Muscle of leg (tissue), 11 donors: ENCODE measurements around the gene ZFPM1. TPM values are rescaled to one million over a fixed set of nuclear protein-coding genes. Genes with fewer than 3 reads are reported as not detected.
A peak's percentile ranks its signal among the peaks of the same experiment; 100 is the strongest.

Source experiments
- DNase-seq: peaks from one replicate; pipeline ENCODE4 v3.0.0; 2013
- H3K27ac ChIP-seq: one replicate; pipeline ENCODE4 v1.5.1; 2013; ENCODE audit warnings: mild to moderate bottlenecking, low read length, control low read depth
- H3K27me3 ChIP-seq: one replicate; pipeline ENCODE4 v1.6.1; 2013; ENCODE audit warnings: low read length; ENCODE audit not compliant: control insufficient read depth, insufficient read depth
- H3K36me3 ChIP-seq: one replicate; pipeline ENCODE4 v1.6.1; 2013; ENCODE audit warnings: low read length; ENCODE audit not compliant: control insufficient read depth, insufficient read depth
- H3K4me1 ChIP-seq: one replicate; pipeline ENCODE4 v1.6.1; 2013; ENCODE audit warnings: low read length; ENCODE audit not compliant: control insufficient read depth, insufficient read depth
- H3K4me3 ChIP-seq: one replicate; pipeline ENCODE4 v1.5.1; 2013; ENCODE audit warnings: low read length, control low read depth
- H3K9me3 ChIP-seq: replicated peaks from 2 replicates; pipeline ENCODE4 v1.6.1; 2013; ENCODE audit warnings: low read depth, low read length; ENCODE audit not compliant: control insufficient read depth
- WGBS: methylation state at CpG from one replicate; pipeline ENCODE4 v1.1.5; 2013; ENCODE audit warnings: missing lambda C conversion rate; ENCODE audit not compliant: insufficient coverage; 5-methylcytosine and 5-hydroxymethylcytosine counted together
- polyA plus RNA-seq, 8 donors: library from polyadenylated mRNA; unstranded; fragments of 120-200 nt; gene quantifications; one replicate each; pipeline versions ENCODE4 v1.2.1 to v1.2.3, GENCODE V29; 2013; ENCODE audit warnings: inconsistent platforms in 1 of 8, low replicate concordance in 1 of 8; ENCODE audit not compliant: insufficient read length in 8 of 8, insufficient read depth in 1 of 8
- total RNA-seq: library from RNA; stranded (reverse); fragments of 120-200 nt; gene quantifications from one replicate; pipeline ENCODE4 v1.2.4, GENCODE V29; 2013

ZFPM1 gene
- total and polyA plus RNA-seq, 9 donors, result 0.89 to 3.3 (median 1.6) TPM

DNA sequence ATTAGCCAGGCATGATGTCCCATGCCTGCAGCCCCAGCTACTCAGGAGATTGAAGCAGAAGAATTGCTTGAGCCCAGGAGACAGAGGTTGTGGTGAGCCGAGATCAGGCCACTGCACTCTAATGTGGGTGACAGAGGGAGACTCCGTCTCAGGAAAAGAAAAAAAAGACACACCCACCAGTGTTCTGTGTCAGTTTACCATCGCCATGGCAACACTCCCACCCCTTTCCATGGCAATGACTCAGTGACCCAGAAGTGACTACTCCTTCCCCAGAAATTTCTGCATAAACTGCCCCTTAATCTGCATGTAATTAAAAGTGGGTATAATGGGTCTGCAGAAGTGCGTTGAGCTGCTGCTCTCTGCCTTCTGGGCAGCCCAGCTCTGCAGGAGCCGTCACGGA lies 113.1 kb downstream of the ZFPM1 start:
- DNase-seq, result no peak
- no peaks in the 10 kb centered on the region for H3K9me3 ChIP-seq
- no peaks in the 10 kb centered on the region for H3K27me3 ChIP-seq
- H3K27ac ChIP-seq, result no peak overlapping the region
- H3K4me1 ChIP-seq, result peaks cover 13% of the 10 kb centered on the region
- H3K36me3 ChIP-seq, result no peaks in the 10 kb centered on the region
- WGBS, result 64% methylated on average over 3 of the region's 6 CpGs
- no peak overlapping the region for H3K4me3 ChIP-seq

DNA sequence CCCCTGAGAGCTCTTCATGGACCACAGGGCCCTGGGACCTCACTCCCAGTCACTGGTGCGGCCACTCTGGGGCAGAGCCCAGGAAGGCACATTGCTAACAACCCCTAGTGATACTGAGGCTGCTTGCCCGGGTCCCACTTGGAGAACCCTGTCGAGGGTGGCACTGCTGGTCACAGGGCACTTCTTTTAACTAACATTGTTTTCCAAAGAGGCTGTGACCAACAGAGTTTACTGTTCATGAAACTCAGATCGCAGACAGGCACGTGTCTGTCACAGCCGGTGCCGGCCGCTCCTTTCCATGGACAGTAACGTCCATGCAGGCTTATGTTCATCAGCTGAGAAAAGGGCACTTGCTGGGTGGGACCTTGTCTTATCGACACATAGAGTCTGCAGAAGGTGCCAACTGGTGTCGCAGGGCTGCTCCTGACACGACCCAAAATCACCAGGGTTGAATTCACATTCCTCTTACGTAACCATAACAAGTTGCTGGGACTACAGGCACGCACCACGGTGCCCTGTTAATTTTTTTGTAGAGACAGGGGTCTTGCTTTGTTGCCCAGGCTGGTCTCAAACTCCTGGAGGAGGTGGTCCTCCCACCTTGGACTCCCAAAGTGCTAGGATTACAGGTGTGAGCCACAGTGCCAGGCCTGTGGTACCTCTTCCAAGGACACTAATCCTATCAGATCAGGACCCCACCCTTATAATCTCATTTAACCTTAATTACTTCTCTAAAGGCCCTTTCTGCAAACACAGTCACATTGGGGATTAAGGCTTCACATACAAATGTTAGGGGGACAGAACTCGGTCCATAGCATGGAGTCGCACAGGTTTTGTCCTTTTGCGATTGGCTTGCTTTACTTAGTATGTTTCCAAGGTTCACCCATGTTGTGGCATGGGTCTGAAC lies 115.9 kb downstream of the ZFPM1 start:
- 92% methylated on average over 13 of the region's 18 CpGs for WGBS

DNA sequence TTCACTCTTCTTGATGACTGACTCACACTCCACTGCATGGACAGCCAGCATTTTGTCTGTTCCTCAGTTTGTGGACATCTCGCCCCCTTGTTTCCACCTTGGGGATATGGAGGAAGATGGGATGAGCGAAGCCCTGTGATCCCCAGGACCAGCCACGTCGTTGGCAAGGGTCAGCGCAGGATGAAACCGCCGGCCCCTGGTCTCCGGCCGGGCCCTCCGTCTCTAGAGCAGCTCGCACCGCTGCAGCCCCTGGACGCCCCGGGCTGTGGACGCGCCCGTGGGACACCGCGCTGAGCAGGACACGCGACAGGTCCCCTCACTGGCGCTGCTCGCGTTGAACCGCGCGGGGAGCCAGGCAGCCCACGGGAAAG lies 116.5 kb downstream of the ZFPM1 start:
- 2% methylated on average over 22 of the region's 28 CpGs for WGBS
- peak overlapping the region; percentile 63 for H3K4me3 ChIP-seq
- peaks cover 15% of the 10 kb centered on the region for H3K36me3 ChIP-seq
- no peaks in the 10 kb centered on the region for H3K27me3 ChIP-seq
- H3K4me1 ChIP-seq, result peaks cover 12% of the 10 kb centered on the region
- H3K27ac ChIP-seq, result peak overlapping the region; percentile 21
- no peaks in the 10 kb centered on the region for H3K9me3 ChIP-seq
- DNase-seq, result no peak

More for the DNA sequence above, 115.9 kb downstream of the ZFPM1 start:
- H3K4me3 ChIP-seq, result peak overlapping the region; percentile 63
- DNase-seq, result no peak
- H3K27ac ChIP-seq, result no peak overlapping the region
- peaks cover 12% of the 10 kb centered on the region for H3K4me1 ChIP-seq
- peaks cover 15% of the 10 kb centered on the region for H3K36me3 ChIP-seq
- H3K9me3 ChIP-seq, result no peaks in the 10 kb centered on the region
- no peaks in the 10 kb centered on the region for H3K27me3 ChIP-seq

DNA sequence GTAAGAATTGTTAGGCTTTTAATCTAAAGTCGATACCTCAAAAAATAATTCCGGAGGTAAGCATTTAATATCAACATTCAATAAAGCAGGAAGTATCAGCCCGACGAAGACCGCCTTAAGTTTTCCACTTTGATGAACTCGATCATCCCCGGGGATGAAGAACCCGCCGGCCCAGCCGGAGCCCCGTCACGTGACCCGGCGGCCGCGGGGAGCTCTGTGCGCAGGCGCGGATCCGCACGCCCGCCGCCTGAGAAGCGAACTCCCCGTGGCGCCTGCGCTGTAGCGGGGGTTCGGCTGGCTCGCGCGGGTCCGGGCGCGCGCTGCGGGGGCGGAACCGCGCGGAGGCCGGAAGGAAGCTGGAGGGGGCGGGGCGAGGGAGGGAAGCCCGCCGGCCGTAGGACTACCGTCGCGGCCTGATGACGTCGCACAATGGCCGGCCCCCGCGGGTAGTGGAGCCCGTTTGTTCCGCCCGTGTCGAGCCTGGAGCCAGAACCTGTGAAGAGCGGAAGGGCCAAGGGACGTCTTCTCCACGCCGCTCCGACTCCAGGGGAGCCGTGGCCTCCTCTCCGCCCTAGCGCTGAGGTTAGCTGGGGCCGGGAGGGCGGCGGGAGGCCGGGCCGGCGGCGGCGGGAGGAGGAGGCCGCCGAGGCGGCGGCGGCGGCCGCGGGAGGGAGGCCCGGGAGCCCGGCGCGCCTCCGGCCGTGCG lies 117.1 kb downstream of the ZFPM1 start, which contains the start of gene ZC3H18:
ZC3H18 (plus strand) TSS at position 419 of the 706 bp plus-strand sequence. CDS start 6,721 bp downstream, outside the sequence.
- Histone ChIP-seq H3K4me1 (peaks cover 12% of the 10 kb centered on the region), H3K36me3 (peaks cover 15% of the 10 kb centered on the region), H3K4me3 (peak within 1 kb of the TSS; percentile 81), H3K27ac (peak within 1 kb of the TSS; percentile 76), H3K9me3 (no peaks in the 10 kb centered on the region), H3K27me3 (no peaks in the 10 kb centered on the region)
- under 1% methylated on average over 90 of the region's 90 CpGs for WGBS
- DNase-seq, result peak; percentile 99

DNA sequence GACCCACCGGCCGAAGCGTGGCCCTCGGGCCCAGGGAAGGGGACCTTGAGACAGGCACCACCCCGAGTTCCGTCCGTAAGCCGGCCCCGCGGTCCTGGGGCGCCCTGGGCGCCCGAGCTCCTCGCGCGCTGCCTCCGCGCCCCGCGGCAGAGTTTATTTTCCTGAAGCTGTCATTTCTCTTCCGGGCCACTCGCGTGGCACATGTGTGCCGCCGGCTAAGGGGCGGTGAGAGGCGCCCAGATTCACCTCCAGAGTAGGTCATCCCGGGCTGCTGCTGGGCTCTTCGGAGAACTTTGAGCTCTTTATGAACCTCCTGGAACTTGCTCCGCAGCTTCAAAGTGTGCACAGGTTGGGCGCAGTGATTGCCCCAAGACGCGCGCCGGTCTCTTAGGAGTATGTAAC lies 117.6 kb downstream of the ZFPM1 start:
- Histone ChIP-seq H3K9me3 (no peaks in the 10 kb centered on the region), H3K27ac (peak overlapping the region; percentile 20), H3K4me3 (peak overlapping the region; percentile 81), H3K27me3 (no peaks in the 10 kb centered on the region), H3K4me1 (peaks cover 12% of the 10 kb centered on the region), H3K36me3 (peaks cover 18% of the 10 kb centered on the region)
- WGBS, result 0% methylated on average over 35 of the region's 35 CpGs
- DNase-seq, result peak; percentile 23

DNA sequence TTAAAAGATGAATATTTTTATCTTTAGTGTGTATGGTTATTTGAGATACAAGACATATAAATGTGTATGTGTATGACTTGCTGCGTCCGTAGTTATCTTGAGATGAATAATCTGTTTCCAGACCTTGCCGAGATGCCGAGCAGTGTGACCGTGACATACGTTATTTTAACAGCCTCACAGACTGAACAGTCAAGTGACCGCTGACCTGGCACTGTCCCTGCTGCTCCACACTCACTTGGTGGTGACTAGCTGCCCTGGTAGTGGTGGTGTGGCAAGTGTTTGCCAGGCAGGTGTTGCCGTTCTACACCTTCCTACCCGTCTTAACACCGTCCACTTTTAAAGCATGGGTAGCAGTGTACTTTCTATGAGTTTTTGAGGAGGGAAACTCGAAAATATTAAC lies 122.2 kb downstream of the ZFPM1 start:
- DNase-seq, result no peak
- no peak overlapping the region for H3K4me3 ChIP-seq
- H3K36me3 ChIP-seq, result peaks cover 59% of the 10 kb centered on the region
- WGBS, result 97% methylated on average over 6 of the region's 11 CpGs
- peaks cover 8% of the 10 kb centered on the region for H3K4me1 ChIP-seq
- no peaks in the 10 kb centered on the region for H3K9me3 ChIP-seq
- H3K27me3 ChIP-seq, result no peaks in the 10 kb centered on the region
- no peak overlapping the region for H3K27ac ChIP-seq

DNA sequence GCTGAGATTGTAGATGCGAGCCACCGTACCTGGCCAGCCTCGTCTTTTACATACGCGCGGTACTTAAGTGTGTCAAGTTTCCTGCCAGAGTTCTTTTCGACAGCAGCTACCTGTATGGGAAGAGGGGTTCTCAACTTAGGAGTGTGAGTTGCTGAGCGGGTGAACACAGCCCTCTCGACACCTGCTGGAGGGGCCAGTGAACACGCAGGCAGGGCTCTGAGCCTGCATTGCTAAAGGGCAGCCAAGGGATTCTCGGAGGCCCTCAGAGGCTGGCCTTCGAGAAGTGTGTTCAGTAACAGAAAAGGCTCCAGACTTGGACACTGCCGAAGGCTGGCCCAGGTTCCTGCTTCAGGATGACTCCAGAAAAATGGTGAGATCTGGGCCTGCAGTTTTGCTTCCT lies 123.2 kb downstream of the ZFPM1 start:
- WGBS, result 88% methylated on average over 11 of the region's 13 CpGs
- H3K27ac ChIP-seq, result no peak overlapping the region
- no peaks in the 10 kb centered on the region for H3K27me3 ChIP-seq
- no peak for DNase-seq
- H3K36me3 ChIP-seq, result peaks cover 69% of the 10 kb centered on the region
- H3K9me3 ChIP-seq, result no peaks in the 10 kb centered on the region
- H3K4me3 ChIP-seq, result no peak overlapping the region
- peaks cover 3% of the 10 kb centered on the region for H3K4me1 ChIP-seq

DNA sequence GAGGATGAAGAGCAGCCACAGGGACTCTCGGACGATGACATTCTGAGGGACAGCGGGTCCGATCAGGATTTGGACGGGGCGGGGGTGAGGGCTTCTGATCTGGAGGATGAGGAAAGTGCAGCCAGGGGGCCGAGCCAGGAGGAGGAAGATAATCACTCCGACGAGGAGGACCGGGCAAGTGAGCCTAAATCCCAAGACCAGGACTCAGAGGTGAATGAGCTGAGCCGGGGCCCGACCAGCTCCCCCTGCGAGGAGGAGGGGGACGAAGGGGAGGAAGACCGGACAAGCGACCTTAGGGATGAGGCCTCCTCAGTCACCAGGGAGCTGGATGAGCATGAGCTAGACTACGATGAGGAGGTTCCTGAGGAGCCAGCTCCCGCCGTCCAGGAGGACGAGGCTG lies 124.1 kb downstream of the ZFPM1 start:
- DNase-seq, result no peak
- WGBS, result 90% methylated on average over 20 of the region's 20 CpGs
- no peak overlapping the region for H3K4me3 ChIP-seq
- H3K27ac ChIP-seq, result no peak overlapping the region
- H3K9me3 ChIP-seq, result no peaks in the 10 kb centered on the region
- H3K4me1 ChIP-seq, result no peaks in the 10 kb centered on the region
- no peaks in the 10 kb centered on the region for H3K27me3 ChIP-seq
- H3K36me3 ChIP-seq, result peaks cover 70% of the 10 kb centered on the region

DNA sequence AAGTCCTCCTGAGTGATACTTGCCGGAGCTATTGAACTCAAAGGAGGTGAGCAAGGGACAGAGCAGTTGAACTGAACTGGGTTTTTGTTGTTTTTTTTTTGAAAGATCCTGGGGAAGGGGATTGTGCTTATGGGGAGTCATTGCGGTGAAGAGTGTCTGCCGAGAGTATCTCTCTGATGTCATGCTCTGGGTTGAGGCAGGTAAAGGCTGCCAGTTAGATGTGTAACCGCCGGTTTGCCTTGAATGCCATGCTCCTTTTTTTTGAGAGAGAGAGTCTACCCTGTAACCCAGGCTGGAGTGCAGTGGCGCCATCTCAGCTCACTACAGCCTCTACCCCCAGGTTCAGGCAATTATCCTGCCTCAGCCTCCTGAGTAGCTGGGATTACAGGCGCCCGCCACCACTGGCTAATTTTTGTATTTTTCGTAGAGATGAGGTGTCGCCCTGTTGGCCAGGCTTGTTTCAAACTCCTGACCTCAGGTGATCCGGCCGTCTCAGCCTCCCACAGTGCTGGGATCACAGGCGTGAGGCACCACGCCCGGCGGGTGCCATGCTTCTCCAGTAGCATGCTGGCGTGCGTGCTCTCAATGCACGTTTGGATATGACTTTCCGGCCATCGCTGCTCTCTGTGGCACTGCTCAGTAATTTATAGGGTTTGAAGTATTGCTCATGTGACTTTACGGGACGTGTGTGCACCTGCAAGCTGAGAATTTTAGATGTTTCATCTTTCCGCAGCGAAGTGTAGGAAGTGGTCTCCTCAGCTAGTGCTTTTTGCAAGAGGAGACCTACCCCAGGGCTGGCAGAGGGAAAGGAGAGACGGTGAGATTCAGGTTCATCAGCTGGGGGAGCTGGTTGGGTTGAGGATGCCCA lies 125.6 kb downstream of the ZFPM1 start:
- no peak for DNase-seq
- no peak overlapping the region for H3K27ac ChIP-seq
- no peak overlapping the region for H3K4me3 ChIP-seq
- no peaks in the 10 kb centered on the region for H3K9me3 ChIP-seq
- H3K4me1 ChIP-seq, result no peaks in the 10 kb centered on the region
- WGBS, result 92% methylated on average over 25 of the region's 26 CpGs
- no peaks in the 10 kb centered on the region for H3K27me3 ChIP-seq
- H3K36me3 ChIP-seq, result peaks cover 73% of the 10 kb centered on the region
